ENCODE data around the gene FRAT2.
"Not testable (repeated sequence)": the region's sequence is repeated elsewhere in the genome, so short reads cannot be mapped to it uniquely, and the experiment has no call there.

The FRAT2 gene

DNA sequence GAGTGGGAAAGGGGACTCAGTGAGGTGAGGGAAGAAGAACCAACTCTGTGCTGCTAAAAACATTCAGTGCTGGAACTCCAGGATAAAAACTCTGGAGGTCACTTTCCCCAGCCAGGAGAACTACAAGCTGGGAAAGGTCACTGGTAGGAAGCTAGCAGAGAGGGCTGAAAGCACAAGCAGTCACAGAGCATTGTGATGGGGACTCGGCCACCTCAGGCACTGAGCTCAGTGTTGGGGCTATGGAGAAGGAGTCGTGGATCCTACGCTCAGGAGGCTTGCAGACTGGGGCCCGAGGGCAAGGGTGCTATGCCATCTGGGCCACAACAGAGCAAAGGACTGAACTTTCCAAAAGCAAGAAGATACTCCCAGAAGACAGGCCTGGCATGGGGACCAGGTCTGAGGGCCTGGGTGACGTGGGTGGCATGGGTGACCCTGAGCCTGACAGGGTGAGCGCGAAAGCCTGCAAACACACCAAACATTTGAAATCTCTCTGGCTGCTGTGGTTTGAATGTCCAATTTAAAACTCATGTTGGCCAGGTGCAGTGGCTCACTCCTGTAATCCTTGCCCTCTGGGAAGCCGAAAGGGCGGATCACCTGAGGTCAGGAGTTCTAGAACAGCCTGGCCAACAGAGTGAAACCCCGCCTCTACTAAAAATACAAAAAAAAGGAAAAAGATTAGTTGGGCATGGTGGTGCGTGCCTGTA is 32.3 kb downstream of the FRAT2 start:
- no peaks in the 10 kb centered on the region for H3K36me3 Mint-ChIP-seq (ENCODE audit: low read depth)
- intact Hi-C loops (cut with micrococcal nuclease): no loop called here
- H3K27ac Mint-ChIP-seq: no peak overlapping the region
- peaks cover under 1% of the 10 kb centered on the region for H3K4me1 Mint-ChIP-seq (ENCODE audit: low read depth)
- no peaks in the 10 kb centered on the region for H3K9me3 Mint-ChIP-seq
- peaks cover 2% of the 10 kb centered on the region for H3K27me3 Mint-ChIP-seq
- H3K4me3 Mint-ChIP-seq: no peak overlapping the region

DNA sequence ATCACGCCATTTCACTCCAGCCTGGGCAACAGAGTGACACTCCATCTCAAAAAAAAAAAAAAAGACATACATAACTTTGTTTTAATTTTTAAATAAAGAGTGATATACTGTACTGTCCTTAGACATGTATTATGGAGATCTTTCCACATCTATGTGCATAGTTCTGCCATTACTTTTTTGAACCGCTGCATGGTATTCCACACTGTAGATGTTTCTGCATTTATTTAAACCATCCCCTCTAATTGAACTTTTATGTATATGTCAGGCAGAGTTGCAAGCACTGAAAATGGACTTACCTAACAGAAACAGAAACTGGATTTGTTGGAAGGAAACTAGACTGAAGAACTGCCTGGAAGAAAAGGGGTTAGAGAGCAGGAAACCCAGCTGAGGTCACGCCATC is 33.5 kb downstream of the FRAT2 start:
- Mint-ChIP-seq H3K9me3 (no peaks in the 10 kb centered on the region), H3K4me3 (no peak overlapping the region), H3K27me3 (peaks cover 2% of the 10 kb centered on the region), H3K4me1 (ENCODE audit: low read depth) (no peaks in the 10 kb centered on the region), H3K27ac (no peak overlapping the region), H3K36me3 (ENCODE audit: low read depth) (no peaks in the 10 kb centered on the region)
- intact Hi-C loops (cut with micrococcal nuclease): no loop called here

GRCh38 chr10:97298223-97298571 is 36.3 kb downstream of the FRAT2 start:
- Mint-ChIP-seq H3K27ac (no peak overlapping the region), H3K4me1 (ENCODE audit: low read depth) (no peaks in the 10 kb centered on the region), H3K9me3 (no peaks in the 10 kb centered on the region), H3K27me3 (peaks cover 2% of the 10 kb centered on the region), H3K4me3 (no peak overlapping the region), H3K36me3 (ENCODE audit: low read depth) (no peaks in the 10 kb centered on the region)
- intact Hi-C loops (cut with micrococcal nuclease): no loop called here

- Mint-ChIP-seq H3K27ac (no peak overlapping the region), H3K27me3 (peaks cover 2% of the 10 kb centered on the region), H3K36me3 (ENCODE audit: low read depth) (no peaks in the 10 kb centered on the region), H3K9me3 (no peaks in the 10 kb centered on the region), H3K4me1 (ENCODE audit: low read depth) (peaks cover 3% of the 10 kb centered on the region), H3K4me3 (no peak overlapping the region)
- intact Hi-C loops (cut with micrococcal nuclease): no loop called here
These were observed 36.8 kb downstream of the FRAT2 start for GRCh38 chr10:97297556-97298222.

DNA sequence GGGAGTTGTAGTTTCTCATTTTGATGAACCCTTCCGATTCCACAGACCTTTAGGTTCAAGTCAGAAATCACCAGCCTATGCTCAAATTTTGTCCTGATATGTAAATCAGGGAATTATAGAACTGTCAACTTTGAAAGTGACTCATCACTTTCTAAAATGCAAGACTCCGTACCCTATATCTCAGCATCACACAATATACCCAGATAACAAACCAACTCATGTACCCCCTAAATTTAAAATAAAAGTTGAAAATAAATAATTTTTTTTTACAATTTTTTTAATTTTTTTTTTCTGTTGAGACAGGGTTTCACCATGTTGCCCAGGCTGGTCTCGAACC is 41.7 kb downstream of the FRAT2 start:
- H3K4me3 Mint-ChIP-seq: peak overlapping the region; percentile 84
- H3K9me3 Mint-ChIP-seq: no peaks in the 10 kb centered on the region
- no peaks in the 10 kb centered on the region for H3K27me3 Mint-ChIP-seq
- peak overlapping the region; percentile 86 for H3K27ac Mint-ChIP-seq
- H3K36me3 Mint-ChIP-seq (ENCODE audit: low read depth): peaks cover 26% of the 10 kb centered on the region
- intact Hi-C loops (cut with micrococcal nuclease): loop anchor here (1.0 kb wide), 1 partner anchor 25 kb away; no protein-coding TSS in a partner anchor
- peaks cover 26% of the 10 kb centered on the region for H3K4me1 Mint-ChIP-seq (ENCODE audit: low read depth)

- H3K9me3 Mint-ChIP-seq: no peaks in the 10 kb centered on the region
- H3K27ac Mint-ChIP-seq: peak within 1 kb of the TSS; percentile 86
- peaks cover 26% of the 10 kb centered on the region for H3K4me1 Mint-ChIP-seq (ENCODE audit: low read depth)
- H3K4me3 Mint-ChIP-seq: peak within 1 kb of the TSS; percentile 84
- H3K27me3 Mint-ChIP-seq: no peaks in the 10 kb centered on the region
- intact Hi-C loops (cut with micrococcal nuclease): loop anchor here (1.0 kb wide), 1 partner anchor 26 kb away; no protein-coding TSS in a partner anchor
- H3K36me3 Mint-ChIP-seq (ENCODE audit: low read depth): peaks cover 26% of the 10 kb centered on the region
These were observed 42.2 kb downstream of the FRAT2 start, which contains the start of gene ARHGAP19 for GRCh38 chr10:97292097-97292861. TSS of gene ARHGAP19 (minus strand) at chr10:97292637. CDS start at chr10:97292627, 10 bp downstream.

GRCh38 chr10:97291357-97292096 is 43.0 kb downstream of the FRAT2 start:
- peaks cover 26% of the 10 kb centered on the region for H3K4me1 Mint-ChIP-seq (ENCODE audit: low read depth)
- peak overlapping the region; percentile 84 for H3K4me3 Mint-ChIP-seq
- H3K27ac Mint-ChIP-seq: peak overlapping the region; percentile 86
- peaks cover 26% of the 10 kb centered on the region for H3K36me3 Mint-ChIP-seq (ENCODE audit: low read depth)
- H3K9me3 Mint-ChIP-seq: no peaks in the 10 kb centered on the region
- no peaks in the 10 kb centered on the region for H3K27me3 Mint-ChIP-seq
- intact Hi-C loops (cut with micrococcal nuclease): loop anchor here (1.0 kb wide), 1 partner anchor 27 kb away; no protein-coding TSS in a partner anchor

DNA sequence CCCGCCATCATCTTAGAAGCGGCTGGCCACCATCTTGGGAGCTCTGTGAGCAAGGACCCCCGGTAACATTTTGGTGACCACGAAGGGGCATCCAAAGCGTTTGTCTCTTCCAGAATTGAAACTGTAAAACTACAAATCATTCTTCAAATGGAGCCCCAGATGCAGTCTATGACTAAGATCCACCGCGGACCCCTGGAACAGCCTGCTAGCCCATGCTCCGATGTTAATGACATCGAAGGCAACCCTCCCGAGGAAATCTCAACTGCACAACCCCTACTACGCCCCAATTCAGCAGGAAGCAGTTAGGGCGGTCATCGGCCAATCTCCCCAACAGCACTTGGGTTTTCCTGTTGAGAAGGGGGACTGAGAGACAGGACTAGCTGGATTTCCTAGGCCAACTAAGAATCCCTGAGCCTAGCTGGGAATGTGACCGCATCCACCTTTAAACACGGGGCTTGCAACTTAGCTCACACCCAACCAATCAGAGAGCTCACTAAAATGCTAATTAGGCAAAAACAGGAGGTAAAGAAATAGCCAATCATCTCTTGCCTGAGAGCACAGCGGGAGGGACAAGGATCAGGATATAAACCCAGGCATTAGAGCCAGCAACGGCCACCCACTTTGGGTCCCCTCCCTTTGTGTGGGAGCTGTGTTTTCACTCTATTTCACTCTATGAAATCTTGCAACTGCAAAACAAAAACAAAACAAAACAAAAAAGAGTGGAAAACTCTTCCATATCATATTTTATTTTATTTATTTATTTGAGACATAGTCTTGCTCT is 43.8 kb downstream of the FRAT2 start:
- Mint-ChIP-seq H3K4me1 (ENCODE audit: low read depth) (peaks cover 33% of the 10 kb centered on the region), H3K36me3 (ENCODE audit: low read depth) (peaks cover 30% of the 10 kb centered on the region)
- intact Hi-C loops (cut with micrococcal nuclease); H3K27me3 Mint-ChIP-seq; H3K9me3 Mint-ChIP-seq; H3K27ac Mint-ChIP-seq; H3K4me3 Mint-ChIP-seq: not testable (repeated sequence)

GRCh38 chr10:97290076-97290475 is 44.5 kb downstream of the FRAT2 start:
- H3K9me3 Mint-ChIP-seq; H3K27ac Mint-ChIP-seq; H3K4me3 Mint-ChIP-seq; intact Hi-C loops (cut with micrococcal nuclease); H3K27me3 Mint-ChIP-seq: not testable (repeated sequence)
- Mint-ChIP-seq H3K4me1 (ENCODE audit: low read depth) (peaks cover 35% of the 10 kb centered on the region), H3K36me3 (ENCODE audit: low read depth) (peaks cover 32% of the 10 kb centered on the region)
